Panc1 (cell line): ENCODE measurements around the gene ENPP6. TPM values are rescaled to one million over a fixed set of nuclear protein-coding genes. Genes with fewer than 3 reads are reported as not detected.

Experiments
- ATAC-seq: fragments of 200-7000 bp; cut with Tn5 transposase; 2 replicates; pipeline ENCODE4 v1.9.1; 2020; ENCODE audit warnings: mild to moderate bottlenecking, moderate library complexity
- BruUV-seq: library from RNA; stranded (reverse); fragments of 400-500 nt; replicated peaks from 2 replicates; lab custom pipeline; 2021; lab: Mats Ljungman, UMichigan
- CTCF ChIA-PET: fragments of 300-600 bp; sonication (Branson Sonifier 250); formaldehyde crosslinking; loops from one replicate; lab custom pipeline; 2022; ENCODE audit warnings: antibody characterized with exemption; lab: Charles Lee
- POLR2A ChIA-PET: fragments of 300-600 bp; sonication (Branson Sonifier 250); formaldehyde crosslinking; loops from one replicate; lab custom pipeline; 2022; ENCODE audit warnings: antibody characterized with exemption; lab: Charles Lee
- DNase-seq: peaks from one replicate; pipeline ENCODE4 v3.0.0-alpha.2; 2010; ENCODE audit warnings: low read depth, low spot score
- H3K27ac ChIP-seq: 2 replicates; pipeline ENCODE4 v1.5.1; 2011; ENCODE audit warnings: mild to moderate bottlenecking, low read length, inconsistent platforms
- H3K27me3 ChIP-seq: fragments of 200-500 bp; sonication (Bioruptor generic); 2 replicates; pipeline ENCODE4 v1.6.0; 2014; ENCODE audit warnings: low read length, inconsistent platforms; ENCODE audit not compliant: control insufficient read depth, insufficient read depth
- H3K36me3 ChIP-seq: fragments of 200-500 bp; sonication (Bioruptor generic); 2 replicates; pipeline ENCODE4 v1.5.1; 2014; ENCODE audit warnings: inconsistent platforms, mild to moderate bottlenecking, low read length, moderate library complexity; ENCODE audit not compliant: control insufficient read depth, insufficient read depth
- H3K4me1 ChIP-seq: 2 replicates; pipeline ENCODE4 v1.5.1; 2011; ENCODE audit warnings: inconsistent platforms, mild to moderate bottlenecking, low read length, moderate library complexity; ENCODE audit not compliant: control insufficient read depth, insufficient read depth
- H3K4me3 ChIP-seq, 2 experiments: 2 replicates each; pipeline ENCODE4 v1.5.1; 2011 to 2012; ENCODE audit warnings: low read depth in 2 of 2, low read length in 2 of 2, mild to moderate bottlenecking in 2 of 2, inconsistent platforms in 1 of 2, moderate library complexity in 1 of 2
- H3K9me3 ChIP-seq: fragments of 200-500 bp; sonication (Bioruptor generic); 2 replicates; pipeline ENCODE4 v1.5.1; 2014; ENCODE audit warnings: low read depth, mild to moderate bottlenecking, inconsistent platforms, low read length, moderate library complexity; ENCODE audit not compliant: control insufficient read depth, insufficient read depth
- CTCF ChIP-seq: fragments of 450-650 bp; IDR thresholded peaks from 2 replicates; pipeline ENCODE4 v1.5.1; 2017; ENCODE audit warnings: mild to moderate bottlenecking
- POLR2AphosphoS5 ChIP-seq: IDR thresholded peaks from 2 replicates; pipeline ENCODE4 v1.6.1; 2012; ENCODE audit warnings: mild to moderate bottlenecking, low read depth, low read length, moderate library complexity
- REST ChIP-seq, 2 experiments: IDR thresholded peaks; 2 replicates each; pipeline ENCODE4 v1.6.1; 2011 to 2012; ENCODE audit warnings: low read depth in 2 of 2, control low read depth in 1 of 2, low read length in 1 of 2, mild to moderate bottlenecking in 1 of 2, moderate library complexity in 1 of 2; ENCODE audit not compliant: insufficient read depth in 1 of 2
- SIN3A ChIP-seq: IDR thresholded peaks from 2 replicates; pipeline ENCODE4 v1.6.1; 2012; ENCODE audit warnings: low read depth, mild to moderate bottlenecking, low read length, moderate library complexity, borderline replicate concordance; ENCODE audit not compliant: insufficient read depth
- TCF7L2 ChIP-seq: IDR thresholded peaks from 2 replicates; pipeline ENCODE4 v1.6.1; 2011; ENCODE audit warnings: mild to moderate bottlenecking, low read depth, low read length, inconsistent platforms
- in situ Hi-C: cut with HindIII; loops from 2 replicates; pipeline ENCODE4 v1.10.0; 2016; ENCODE audit warnings: low sequenced_read_pairs, low pct_unique_long_range_greater_than_20kb
- intact Hi-C: fragments of 100-400 bp; cut with micrococcal nuclease; formaldehyde crosslinking; loops from one replicate; pipeline ENCODE4 v1.10.0; 2022; ENCODE audit not compliant: unreplicated experiment
- total RNA-seq: library from RNA; stranded (reverse); gene quantifications from one replicate; pipeline ENCODE4 v1.2.1, GENCODE V29; 2021; ENCODE audit not compliant: unreplicated experiment

Gene ENPP6
- total RNA-seq, 1 experiment from 2014 or later, result not detected

GRCh38 chr4:184066584-184067300 is 150.9 kb downstream of the ENPP6 start:
- ChIA-PET POLR2A (no interaction called here), CTCF (no interaction called here)
- Histone ChIP-seq H3K9me3 (no peaks in the 10 kb centered on the region), H3K4me1 (no peaks in the 10 kb centered on the region), H3K27ac (no peak overlapping the region), H3K4me3 (no peak overlapping the region), H3K36me3 (no peaks in the 10 kb centered on the region), H3K27me3 (peaks cover 2% of the 10 kb centered on the region; the same call in 1 of the 2 replicates)
- intact Hi-C loops (no loop called here), in situ Hi-C loops (no loop called here)
- DNase-seq (no peak), ATAC-seq (no peak)
- TF ChIP-seq TCF7L2 (no peak), REST (IDR thresholded peaks at IDR 0.05; ENCODE audit: insufficient read depth in 1 of 2, low read depth in 2 of 2, low read length in 1 of 2) (no peak), CTCF (no peak), SIN3A (no peak), POLR2AphosphoS5 (no peak)
- no TSS peak for BruUV-seq

GRCh38 chr4:184064877-184065276 is 152.8 kb downstream of the ENPP6 start:
- no peak overlapping the region for H3K4me3 ChIP-seq
- H3K4me1 ChIP-seq, result no peaks in the 10 kb centered on the region
- peaks cover 2% of the 10 kb centered on the region; the same call in 1 of the 2 replicates for H3K27me3 ChIP-seq
- TF ChIP-seq REST (IDR thresholded peaks at IDR 0.05; ENCODE audit: insufficient read depth in 1 of 2, low read depth in 2 of 2, low read length in 1 of 2), result no peak
- TF ChIP-seq POLR2AphosphoS5, result no peak
- no peak for TF ChIP-seq CTCF
- no peak for TF ChIP-seq SIN3A
- TF ChIP-seq TCF7L2, result no peak
- intact Hi-C loops, result no loop called here
- no TSS peak for BruUV-seq
- ATAC-seq, result no peak
- in situ Hi-C loops, result no loop called here
- H3K36me3 ChIP-seq, result no peaks in the 10 kb centered on the region
- no peak overlapping the region for H3K27ac ChIP-seq
- CTCF ChIA-PET, result no interaction called here
- no peaks in the 10 kb centered on the region for H3K9me3 ChIP-seq
- POLR2A ChIA-PET, result no interaction called here
- no peak for DNase-seq
